Measurements from ENCODE around the gene ZDHHC4. TPM values are rescaled to one million over a fixed set of nuclear protein-coding genes. Genes with fewer than 3 reads are reported as not detected.

Gene ZDHHC4
- total RNA-seq, 5 donors from 2014 or later (not counting 1 experiment from before 2014, with no cell fraction given), result 27.7 to 35.5 (median 30.3) TPM

- H3K4me1 ChIP-seq (ENCODE audit: control insufficient read depth in 1 of 2, extremely low read depth in 1 of 2, insufficient read depth in 2 of 2, low read length in 2 of 2), result peaks cover 2 to 21% of the 10 kb centered on the region in 2 experiments
- Mint-ChIP-seq H3K9me3 (no peaks in the 10 kb centered on the region), H3K27ac (peak overlapping the region in 1 of 2 donors; percentile 2), H3K27me3 (peaks cover 0 to 40% of the 10 kb centered on the region in 2 donors), H3K4me1 (peaks cover 7 to 16% (median 11%) of the 10 kb centered on the region in 3 donors), H3K36me3 (no peaks in the 10 kb centered on the region), H3K4me3 (peak overlapping the region in 2 of 3 donors; percentile 21 to 44)
- H3K4me3 ChIP-seq (ENCODE audit: control insufficient read depth in 1 of 2, extremely low read depth in 1 of 2, low read length in 1 of 2), result no peak overlapping the region
- 84% methylated on average over 7 of the region's 7 CpGs for WGBS (ENCODE audit: insufficient coverage)
- DNase-seq (no peak), ATAC-seq (replicated peaks in 1 of 4) (no peak)
- no peaks in the 10 kb centered on the region for H3K9me3 ChIP-seq
- no peaks in the 10 kb centered on the region for H3K36me3 ChIP-seq (ENCODE audit: control insufficient read depth in 2 of 2, extremely low read depth in 1 of 2, insufficient read depth in 1 of 2, low read length in 1 of 2)
- ChIA-PET CTCF (interaction anchor here in 1 of 2 donors (0.5 to 1.5 kb wide), 2 partner anchors 60 to 95 kb away, joined by 3 to 4 read pairs; no protein-coding TSS in a partner anchor), POLR2A (no interaction called here)
- H3K27me3 ChIP-seq (replicated peaks in 1 of 2; ENCODE audit: control insufficient read depth in 2 of 2, extremely low read depth in 1 of 2, insufficient read depth in 2 of 2, low read length in 1 of 2), result peaks cover 2 to 79% of the 10 kb centered on the region in 2 experiments
- no peak overlapping the region for H3K27ac ChIP-seq (ENCODE audit: low read length)
Observed at GRCh38 chr7:6532516-6532915, 44.7 kb upstream of the ZDHHC4 start.

GRCh38 chr7:6533893-6534495 is 43.3 kb upstream of the ZDHHC4 start:
- DNase-seq (no peak), ATAC-seq (replicated peaks in 1 of 4) (no peak)
- peaks cover 10 to 40% of the 10 kb centered on the region in 2 donors for H3K27me3 Mint-ChIP-seq
- H3K4me3 Mint-ChIP-seq, result no peak overlapping the region
- H3K36me3 Mint-ChIP-seq, result no peaks in the 10 kb centered on the region
- H3K27ac ChIP-seq (ENCODE audit: low read length), result no peak overlapping the region
- H3K4me1 ChIP-seq (ENCODE audit: control insufficient read depth in 1 of 2, extremely low read depth in 1 of 2, insufficient read depth in 2 of 2, low read length in 2 of 2), result peaks cover 2 to 21% of the 10 kb centered on the region in 2 experiments
- H3K27me3 ChIP-seq (replicated peaks in 1 of 2; ENCODE audit: control insufficient read depth in 2 of 2, extremely low read depth in 1 of 2, insufficient read depth in 2 of 2, low read length in 1 of 2), result peaks cover 0 to 79% of the 10 kb centered on the region in 2 experiments
- H3K9me3 Mint-ChIP-seq, result no peaks in the 10 kb centered on the region
- peaks cover 6 to 16% (median 11%) of the 10 kb centered on the region in 3 donors for H3K4me1 Mint-ChIP-seq
- ChIA-PET POLR2A (interaction anchor here in 1 of 2 donors (0.6 kb wide), 1 partner anchor 455 kb away, joined by 5 read pairs; no protein-coding TSS in a partner anchor), CTCF (interaction anchor here (0.7 to 1.2 kb wide), 3 partner anchors 18 to 26 kb away, joined by 3 to 9 read pairs (median 5); no protein-coding TSS in a partner anchor)
- no peaks in the 10 kb centered on the region for H3K36me3 ChIP-seq (ENCODE audit: control insufficient read depth in 2 of 2, extremely low read depth in 1 of 2, insufficient read depth in 1 of 2, low read length in 1 of 2)
- H3K4me3 ChIP-seq (ENCODE audit: control insufficient read depth in 1 of 2, extremely low read depth in 1 of 2, low read length in 1 of 2), result no peak overlapping the region
- no peaks in the 10 kb centered on the region for H3K9me3 ChIP-seq
- 13% methylated on average over 8 of the region's 12 CpGs for WGBS (ENCODE audit: insufficient coverage)
- H3K27ac Mint-ChIP-seq, result no peak overlapping the region

GRCh38 chr7:6536262-6537260 is 40.7 kb upstream of the ZDHHC4 start:
- CTCF ChIA-PET, result interaction anchor here in 1 of 2 donors (0.6 kb wide), 1 partner anchor 903 kb away, joined by 3 read pairs; no protein-coding TSS in a partner anchor
- Mint-ChIP-seq H3K9me3 (no peaks in the 10 kb centered on the region), H3K27ac (no peak overlapping the region), H3K4me1 (peaks cover 2 to 6% (median 4%) of the 10 kb centered on the region in 3 donors), H3K27me3 (peaks cover 10 to 32% of the 10 kb centered on the region in 2 donors), H3K4me3 (no peak overlapping the region), H3K36me3 (no peaks in the 10 kb centered on the region)
- POLR2A ChIA-PET, result interaction anchor here (0.7 to 0.9 kb wide), 2 partner anchors 31 to 933 kb away, joined by 3 to 6 read pairs; no protein-coding TSS in a partner anchor
- Histone ChIP-seq H3K27ac (ENCODE audit: low read length) (no peak overlapping the region), H3K9me3 (no peaks in the 10 kb centered on the region), H3K4me3 (ENCODE audit: control insufficient read depth in 1 of 2, extremely low read depth in 1 of 2, low read length in 1 of 2) (no peak overlapping the region), H3K4me1 (ENCODE audit: control insufficient read depth in 1 of 2, extremely low read depth in 1 of 2, insufficient read depth in 2 of 2, low read length in 2 of 2) (peaks cover 0 to 7% of the 10 kb centered on the region in 2 experiments), H3K27me3 (replicated peaks in 1 of 2; ENCODE audit: control insufficient read depth in 2 of 2, extremely low read depth in 1 of 2, insufficient read depth in 2 of 2, low read length in 1 of 2) (peaks cover 0 to 63% of the 10 kb centered on the region in 2 experiments), H3K36me3 (ENCODE audit: control insufficient read depth in 2 of 2, extremely low read depth in 1 of 2, insufficient read depth in 1 of 2, low read length in 1 of 2) (no peaks in the 10 kb centered on the region)
- DNase-seq (peak in 1 of 35 experiments; percentile 11), ATAC-seq (replicated peaks in 1 of 4) (peak; percentile 34 to 68 (median 38))
- WGBS (ENCODE audit: insufficient coverage), result 7% methylated on average over 35 of the region's 56 CpGs

- Mint-ChIP-seq H3K27me3 (peaks cover 10 to 26% of the 10 kb centered on the region in 2 donors), H3K27ac (no peak overlapping the region), H3K9me3 (no peaks in the 10 kb centered on the region), H3K4me3 (no peak overlapping the region), H3K36me3 (no peaks in the 10 kb centered on the region), H3K4me1 (peaks cover 8 to 12% (median 8%) of the 10 kb centered on the region in 3 donors)
- Histone ChIP-seq H3K27me3 (replicated peaks in 1 of 2; ENCODE audit: control insufficient read depth in 2 of 2, extremely low read depth in 1 of 2, insufficient read depth in 2 of 2, low read length in 1 of 2) (peaks cover 0 to 28% of the 10 kb centered on the region in 2 experiments), H3K9me3 (no peaks in the 10 kb centered on the region), H3K27ac (ENCODE audit: low read length) (no peak overlapping the region), H3K4me3 (ENCODE audit: control insufficient read depth in 1 of 2, extremely low read depth in 1 of 2, low read length in 1 of 2) (no peak overlapping the region), H3K4me1 (ENCODE audit: control insufficient read depth in 1 of 2, extremely low read depth in 1 of 2, insufficient read depth in 2 of 2, low read length in 2 of 2) (peaks cover 5 to 12% of the 10 kb centered on the region in 2 experiments), H3K36me3 (ENCODE audit: control insufficient read depth in 2 of 2, extremely low read depth in 1 of 2, insufficient read depth in 1 of 2, low read length in 1 of 2) (no peaks in the 10 kb centered on the region)
- no CpG with 5 or more reads among the region's 1 CpG for WGBS (ENCODE audit: insufficient coverage)
- CTCF ChIA-PET, result no interaction called here
- DNase-seq (no peak), ATAC-seq (replicated peaks in 1 of 4) (no peak)
- POLR2A ChIA-PET, result no interaction called here
Observed at GRCh38 chr7:6542368-6542767, 34.9 kb upstream of the ZDHHC4 start.

- Mint-ChIP-seq H3K27ac (peak overlapping the region in 1 of 2 donors; percentile 72), H3K9me3 (no peaks in the 10 kb centered on the region), H3K27me3 (peaks cover 0 to 4% of the 10 kb centered on the region in 2 donors), H3K36me3 (no peaks in the 10 kb centered on the region), H3K4me1 (peaks cover 8 to 12% (median 8%) of the 10 kb centered on the region in 3 donors), H3K4me3 (peak overlapping the region in 1 of 3 donors; percentile 8)
- WGBS (ENCODE audit: insufficient coverage), result 45% methylated on average over 10 of the region's 22 CpGs
- DNase-seq (peak in 14 of 35 experiments; percentile 11 to 70 (median 24)), ATAC-seq (replicated peaks in 1 of 4) (peak; percentile 19 to 73 (median 39))
- Histone ChIP-seq H3K4me1 (ENCODE audit: control insufficient read depth in 1 of 2, extremely low read depth in 1 of 2, insufficient read depth in 2 of 2, low read length in 2 of 2) (peaks cover 5 to 12% of the 10 kb centered on the region in 2 experiments), H3K36me3 (ENCODE audit: control insufficient read depth in 2 of 2, extremely low read depth in 1 of 2, insufficient read depth in 1 of 2, low read length in 1 of 2) (no peaks in the 10 kb centered on the region), H3K4me3 (ENCODE audit: control insufficient read depth in 1 of 2, extremely low read depth in 1 of 2, low read length in 1 of 2) (no peak overlapping the region), H3K27ac (ENCODE audit: low read length) (no peak overlapping the region), H3K9me3 (no peaks in the 10 kb centered on the region), H3K27me3 (replicated peaks in 1 of 2; ENCODE audit: control insufficient read depth in 2 of 2, extremely low read depth in 1 of 2, insufficient read depth in 2 of 2, low read length in 1 of 2) (peaks cover 0 to 5% of the 10 kb centered on the region in 2 experiments)
- CTCF ChIA-PET, result no interaction called here
- POLR2A ChIA-PET, result no interaction called here
Observed at GRCh38 chr7:6545398-6546126, 31.7 kb upstream of the ZDHHC4 start.

All from T-cell (primary cell).